GM12875 (cell line): ENCODE data around the gene ART3.

ENCODE experiments used
- H3K4me3 ChIP-seq: one replicate; pipeline ENCODE4 v1.5.1; 2011; ENCODE audit warnings: low read depth, low read length, control low read depth
- TF ChIP-seq, protein P1 (sequence below): IDR thresholded peaks from 2 replicates; pipeline ENCODE4 v1.5.1; 2011; ENCODE audit warnings: low read depth, mild to moderate bottlenecking, control low read depth, inconsistent platforms, low read length, moderate library complexity, borderline replicate concordance; ENCODE audit not compliant: insufficient read depth

Gene ART3

DNA sequence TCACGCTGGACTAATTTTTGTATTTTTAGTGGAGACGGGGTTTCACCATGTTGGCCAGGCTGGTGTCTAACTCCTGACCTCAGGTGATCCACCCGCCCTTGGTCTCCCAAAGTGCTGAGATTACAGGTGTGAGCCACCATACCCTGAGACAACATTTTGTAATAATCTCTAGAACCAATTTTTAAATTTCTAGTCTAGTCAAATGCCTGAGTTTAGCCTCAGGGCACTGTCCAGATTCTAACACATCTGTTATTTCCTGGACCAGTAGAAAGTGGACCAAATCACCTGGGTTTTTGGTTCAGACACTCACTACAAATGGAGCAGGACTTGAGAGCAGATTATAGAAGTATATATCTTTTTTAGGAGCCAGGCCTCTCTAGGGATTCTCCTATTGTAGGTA, 21.6 kb downstream of the ART3 start:
- TF ChIP-seq, protein P1, sequence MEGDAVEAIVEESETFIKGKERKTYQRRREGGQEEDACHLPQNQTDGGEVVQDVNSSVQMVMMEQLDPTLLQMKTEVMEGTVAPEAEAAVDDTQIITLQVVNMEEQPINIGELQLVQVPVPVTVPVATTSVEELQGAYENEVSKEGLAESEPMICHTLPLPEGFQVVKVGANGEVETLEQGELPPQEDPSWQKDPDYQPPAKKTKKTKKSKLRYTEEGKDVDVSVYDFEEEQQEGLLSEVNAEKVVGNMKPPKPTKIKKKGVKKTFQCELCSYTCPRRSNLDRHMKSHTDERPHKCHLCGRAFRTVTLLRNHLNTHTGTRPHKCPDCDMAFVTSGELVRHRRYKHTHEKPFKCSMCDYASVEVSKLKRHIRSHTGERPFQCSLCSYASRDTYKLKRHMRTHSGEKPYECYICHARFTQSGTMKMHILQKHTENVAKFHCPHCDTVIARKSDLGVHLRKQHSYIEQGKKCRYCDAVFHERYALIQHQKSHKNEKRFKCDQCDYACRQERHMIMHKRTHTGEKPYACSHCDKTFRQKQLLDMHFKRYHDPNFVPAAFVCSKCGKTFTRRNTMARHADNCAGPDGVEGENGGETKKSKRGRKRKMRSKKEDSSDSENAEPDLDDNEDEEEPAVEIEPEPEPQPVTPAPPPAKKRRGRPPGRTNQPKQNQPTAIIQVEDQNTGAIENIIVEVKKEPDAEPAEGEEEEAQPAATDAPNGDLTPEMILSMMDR = no peak

DNA sequence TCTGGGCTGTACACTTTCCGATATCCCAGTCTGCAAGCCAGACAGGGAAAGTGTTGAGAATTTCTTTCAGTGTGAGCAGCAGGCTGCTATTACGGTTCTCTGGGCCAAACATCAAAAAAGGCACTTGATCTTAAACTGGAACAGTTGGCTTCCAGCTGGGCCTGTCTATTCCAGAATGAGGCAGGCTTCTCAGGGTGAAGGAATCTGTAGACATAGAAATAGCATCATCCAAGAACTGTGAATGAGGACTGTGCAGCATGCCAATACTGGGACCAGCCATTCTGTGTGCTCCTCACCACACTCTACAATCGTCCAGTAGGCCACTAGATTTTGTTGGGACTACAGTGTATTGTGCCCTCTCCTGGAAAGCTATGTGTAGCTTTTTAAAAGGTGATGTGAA, 31.1 kb downstream of the ART3 start:
- TF ChIP-seq, protein P1 = no peak
- H3K4me3 ChIP-seq = no peak overlapping the region

More for the DNA sequence above, 21.6 kb downstream of the ART3 start:
- no peak overlapping the region for H3K4me3 ChIP-seq

DNA sequence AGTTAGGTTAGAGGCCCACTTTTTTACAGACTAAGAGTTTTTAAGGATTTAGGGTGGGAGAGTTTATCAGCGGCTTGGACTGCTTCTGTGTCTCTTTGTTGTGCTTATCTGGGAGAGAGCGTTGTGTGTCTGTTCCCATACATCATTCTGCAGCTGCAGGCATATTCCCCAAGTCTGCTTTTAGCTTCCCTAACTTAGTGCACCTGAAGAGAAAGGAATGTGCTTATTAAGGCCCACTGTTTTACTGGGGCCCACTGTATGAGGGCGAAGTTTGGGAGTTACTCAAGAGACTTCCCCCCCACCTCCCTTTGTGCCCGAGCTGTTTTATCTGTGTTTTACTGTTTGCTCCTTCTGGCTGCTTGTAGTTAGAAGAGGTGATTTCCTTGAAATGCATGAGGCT, 31.9 kb downstream of the ART3 start:
- TF ChIP-seq, protein P1 = no peak

DNA sequence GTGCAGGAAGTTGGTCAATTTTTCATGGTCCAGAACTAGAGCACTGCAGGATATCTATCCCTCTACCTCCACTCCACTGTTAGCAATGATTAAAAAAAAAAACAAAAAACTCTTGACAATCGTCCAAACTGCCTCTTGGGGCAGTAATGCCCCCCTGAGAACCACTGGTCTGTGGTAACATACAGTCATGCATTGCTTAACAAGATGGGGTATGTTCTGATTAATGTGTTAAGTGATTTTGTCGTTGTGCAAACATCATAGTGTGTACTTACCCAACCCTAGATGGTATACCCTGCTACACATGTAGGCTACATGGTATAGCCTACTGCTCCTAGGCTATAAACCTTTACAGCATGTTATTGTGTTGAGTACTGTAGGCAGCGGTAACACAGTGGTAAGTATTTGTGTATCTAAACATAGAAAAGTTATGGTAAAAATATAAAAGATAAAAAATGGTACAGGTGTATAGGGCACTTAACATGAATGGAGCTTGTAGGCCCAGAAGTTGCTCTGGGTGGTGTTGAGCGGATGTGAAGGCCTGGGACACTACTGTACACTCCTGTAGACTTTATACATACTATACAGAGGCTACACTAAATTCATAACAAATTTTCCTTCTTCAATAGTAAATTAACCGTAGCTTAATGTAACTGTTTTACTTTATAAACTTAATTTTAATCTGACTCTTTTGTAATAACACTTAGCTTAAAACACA, 34.1 kb downstream of the ART3 start:
- H3K4me3 ChIP-seq = no peak overlapping the region
- TF ChIP-seq, protein P1 = no peak

More for the DNA sequence above, 31.9 kb downstream of the ART3 start:
- H3K4me3 ChIP-seq = no peak overlapping the region

DNA sequence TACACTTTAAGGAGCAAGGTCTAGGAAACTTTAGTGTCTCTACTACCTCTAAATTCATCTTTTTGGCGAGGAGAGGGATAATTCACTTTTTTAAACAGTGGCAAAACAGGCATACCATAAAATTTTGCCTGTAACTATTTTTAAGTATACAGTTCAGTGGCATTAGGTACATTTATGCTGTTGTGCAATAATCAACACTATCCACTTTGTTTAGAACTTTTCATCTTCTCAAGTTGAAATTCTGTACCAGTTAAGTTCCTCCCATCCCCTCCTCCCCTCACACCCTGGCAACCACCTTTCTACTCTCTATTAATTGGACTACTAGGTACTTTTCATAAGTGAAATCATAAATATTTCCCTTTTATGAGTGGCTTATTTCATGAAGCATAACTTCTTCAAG, 42.3 kb downstream of the ART3 start:
- H3K4me3 ChIP-seq = no peak overlapping the region
- TF ChIP-seq, protein P1 = no peak

DNA sequence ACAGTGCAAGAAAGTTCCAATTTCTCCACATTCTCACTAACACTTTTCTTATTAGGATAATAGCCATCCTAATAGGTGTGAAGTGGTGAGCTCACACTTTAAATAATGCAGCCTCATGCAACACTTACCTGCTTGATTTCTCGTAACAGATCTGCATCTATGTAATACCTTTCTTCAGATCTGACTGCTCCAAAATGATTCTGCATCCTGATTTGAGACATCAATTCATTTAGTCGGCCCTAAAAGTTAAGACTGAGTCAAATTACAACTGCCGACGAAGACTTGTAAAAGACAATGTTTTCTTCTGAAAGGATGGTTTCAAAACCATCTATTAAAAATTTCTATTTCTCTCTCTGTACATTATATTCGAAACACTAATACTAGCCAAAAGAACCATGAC, 43.0 kb downstream of the ART3 start:
- TF ChIP-seq, protein P1 = no peak
- H3K4me3 ChIP-seq = no peak overlapping the region

DNA sequence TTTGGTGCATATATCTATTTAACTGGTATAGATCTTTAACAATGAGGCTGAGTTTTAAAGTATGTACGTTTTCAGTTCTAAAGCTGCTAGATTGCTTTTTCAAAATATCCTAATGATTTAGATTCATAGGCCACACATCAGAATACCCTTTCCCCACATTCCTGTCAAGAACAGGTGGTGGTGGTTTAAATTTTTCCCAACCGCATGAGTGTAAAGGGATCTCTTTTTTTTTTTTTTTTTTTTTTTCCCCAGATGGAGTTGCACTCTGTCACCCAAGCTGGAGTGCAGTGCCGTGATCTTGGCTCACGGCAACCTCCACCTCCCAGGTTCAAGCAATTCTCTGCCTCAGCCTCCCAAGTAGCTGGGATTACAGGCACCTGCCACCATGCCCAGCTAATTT, 45.7 kb downstream of the ART3 start:
- H3K4me3 ChIP-seq = no peak overlapping the region
- TF ChIP-seq, protein P1 = no peak
